ENCODE data around the gene KCNIP3. TPM values are rescaled to one million over a fixed set of nuclear protein-coding genes. Genes with fewer than 3 reads are reported as not detected.

The KCNIP3 gene
- total RNA-seq, 4 donors from 2014 or later, result 5.2 to 20.4 (median 11.4) TPM

DNA sequence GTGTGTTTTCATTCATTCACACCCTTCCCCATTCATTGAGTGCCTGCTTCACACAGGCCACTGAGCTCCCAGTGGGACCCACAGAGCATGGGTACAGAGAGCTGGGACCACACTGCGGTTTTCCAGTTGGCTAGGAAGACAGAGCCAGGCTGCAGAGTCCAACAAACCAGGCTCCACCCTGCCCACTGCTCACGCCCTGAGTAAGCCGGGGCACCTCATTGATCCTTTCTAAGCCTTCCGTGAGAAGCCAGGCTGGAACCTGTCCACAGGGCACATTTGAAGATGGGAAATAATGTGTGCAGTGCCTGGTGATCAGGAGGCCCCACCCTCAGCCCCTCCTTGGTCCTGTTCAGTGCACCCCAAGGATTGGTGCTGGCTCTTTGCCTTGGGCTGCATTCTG lies 13.5 kb downstream of the KCNIP3 start:
- intact Hi-C loops (cut with DNase I; ENCODE audit: low total_unique reads), result loop anchor here (10.0 kb wide), 1 partner anchor 76 kb away; no protein-coding TSS in a partner anchor
- no peak overlapping the region for H3K4me3 ChIP-seq (ENCODE audit: low read depth, poor library complexity, severe bottlenecking)
- TF ChIP-seq, protein P1, sequence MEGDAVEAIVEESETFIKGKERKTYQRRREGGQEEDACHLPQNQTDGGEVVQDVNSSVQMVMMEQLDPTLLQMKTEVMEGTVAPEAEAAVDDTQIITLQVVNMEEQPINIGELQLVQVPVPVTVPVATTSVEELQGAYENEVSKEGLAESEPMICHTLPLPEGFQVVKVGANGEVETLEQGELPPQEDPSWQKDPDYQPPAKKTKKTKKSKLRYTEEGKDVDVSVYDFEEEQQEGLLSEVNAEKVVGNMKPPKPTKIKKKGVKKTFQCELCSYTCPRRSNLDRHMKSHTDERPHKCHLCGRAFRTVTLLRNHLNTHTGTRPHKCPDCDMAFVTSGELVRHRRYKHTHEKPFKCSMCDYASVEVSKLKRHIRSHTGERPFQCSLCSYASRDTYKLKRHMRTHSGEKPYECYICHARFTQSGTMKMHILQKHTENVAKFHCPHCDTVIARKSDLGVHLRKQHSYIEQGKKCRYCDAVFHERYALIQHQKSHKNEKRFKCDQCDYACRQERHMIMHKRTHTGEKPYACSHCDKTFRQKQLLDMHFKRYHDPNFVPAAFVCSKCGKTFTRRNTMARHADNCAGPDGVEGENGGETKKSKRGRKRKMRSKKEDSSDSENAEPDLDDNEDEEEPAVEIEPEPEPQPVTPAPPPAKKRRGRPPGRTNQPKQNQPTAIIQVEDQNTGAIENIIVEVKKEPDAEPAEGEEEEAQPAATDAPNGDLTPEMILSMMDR (IDR thresholded peaks at IDR 0.05), result no peak
- TF ChIP-seq POLR2A (IDR thresholded peaks at IDR 0.05), result no peak
- 33 to 38% methylated on average over 2 to 4 of the region's 4 CpGs for WGBS, 2 donors
- DNase-seq (ENCODE audit: low spot score in 2 of 2), result no peak

DNA sequence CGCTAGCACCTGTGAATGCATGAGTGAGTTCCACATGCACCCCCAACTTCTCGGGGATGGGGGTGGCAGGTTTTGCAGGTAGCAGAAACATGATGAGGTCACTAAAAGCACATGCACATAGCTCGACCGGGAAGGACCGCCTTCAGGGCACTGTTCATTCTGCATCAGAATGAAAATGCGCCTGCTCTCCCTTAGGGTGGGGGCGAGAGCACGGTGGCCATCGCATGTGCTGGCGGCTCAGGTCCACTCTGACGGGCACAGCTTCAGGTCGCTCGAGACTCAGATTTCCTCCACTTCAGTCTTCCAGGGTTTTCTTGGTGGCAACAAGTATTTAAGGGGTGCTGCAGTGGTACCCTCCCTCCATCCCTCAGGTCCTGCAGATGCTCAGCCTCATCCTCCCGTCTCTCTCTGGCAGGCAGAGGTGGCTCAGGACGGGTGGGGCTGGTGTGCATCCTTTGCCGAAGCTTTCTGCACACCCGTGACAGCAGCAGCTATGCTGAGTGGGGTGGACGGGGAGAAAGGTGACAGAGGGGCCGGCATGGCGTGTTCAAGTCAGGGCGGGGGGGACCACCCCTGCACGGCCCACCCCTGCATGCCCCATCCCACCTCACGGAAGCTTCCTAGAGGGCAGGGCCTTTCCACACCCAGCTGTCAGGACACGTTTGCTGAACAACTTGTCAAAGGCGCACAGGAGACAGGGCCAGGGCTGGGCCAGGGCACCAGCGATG lies 14.8 kb downstream of the KCNIP3 start:
- H3K4me3 ChIP-seq (ENCODE audit: low read depth, poor library complexity, severe bottlenecking), result no peak overlapping the region
- intact Hi-C loops (cut with DNase I; ENCODE audit: low total_unique reads), result loop anchor here (10.0 kb wide), 1 partner anchor 77 kb away; no protein-coding TSS in a partner anchor
- DNase-seq (ENCODE audit: low spot score in 2 of 2), result no peak
- TF ChIP-seq POLR2A (IDR thresholded peaks at IDR 0.05), result no peak
- TF ChIP-seq, protein P1 (IDR thresholded peaks at IDR 0.05), result no peak
- 78 to 84% methylated on average over 25 to 26 of the region's 26 CpGs for WGBS, 2 donors

GRCh38 chr2:95312543-95313201 lies 15.5 kb downstream of the KCNIP3 start:
- WGBS, 2 donors, result 88 to 93% methylated on average over 24 of the region's 24 CpGs
- H3K4me3 ChIP-seq (ENCODE audit: low read depth, poor library complexity, severe bottlenecking), result no peak overlapping the region
- DNase-seq (ENCODE audit: low spot score in 2 of 2), result no peak
- intact Hi-C loops (cut with DNase I; ENCODE audit: low total_unique reads), result loop anchor here (10.0 kb wide), 1 partner anchor 78 kb away; no protein-coding TSS in a partner anchor
- TF ChIP-seq, protein P1 (IDR thresholded peaks at IDR 0.05), result no peak
- no peak for TF ChIP-seq POLR2A (IDR thresholded peaks at IDR 0.05)

- no peak for TF ChIP-seq POLR2A (IDR thresholded peaks at IDR 0.05)
- intact Hi-C loops (cut with DNase I; ENCODE audit: low total_unique reads), result loop anchor here (10.0 kb wide), 1 partner anchor 79 kb away; no protein-coding TSS in a partner anchor
- H3K4me3 ChIP-seq (ENCODE audit: low read depth, poor library complexity, severe bottlenecking), result no peak overlapping the region
- DNase-seq (ENCODE audit: low spot score in 2 of 2), result no peak
- 71 to 77% methylated on average over 15 to 16 of the region's 16 CpGs for WGBS, 2 donors
Measured at GRCh38 chr2:95313296-95314131, 16.4 kb downstream of the KCNIP3 start.

DNA sequence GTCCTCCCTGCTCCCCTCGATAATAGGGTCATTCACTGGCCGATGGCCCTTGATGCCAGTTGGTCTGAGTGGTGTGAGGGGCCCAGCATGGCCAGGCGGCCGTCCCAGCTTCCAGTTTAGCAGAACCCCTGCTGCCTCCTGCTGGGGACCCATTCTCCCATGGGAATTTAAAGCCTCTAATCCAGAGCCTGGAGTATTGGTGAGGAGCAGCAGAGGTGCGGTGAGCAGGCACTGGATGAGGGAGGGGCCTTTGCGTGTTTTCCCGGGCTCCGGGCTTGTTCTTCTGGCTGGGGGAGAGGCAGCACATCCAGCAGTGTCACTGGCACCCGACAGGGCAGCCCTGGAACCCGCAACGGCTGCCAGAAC lies 17.4 kb downstream of the KCNIP3 start:
- DNase-seq (ENCODE audit: low spot score in 2 of 2), result no peak
- 55 to 79% methylated on average over 4 to 11 of the region's 11 CpGs for WGBS, 2 donors
- no peak for TF ChIP-seq POLR2A (IDR thresholded peaks at IDR 0.05)
- TF ChIP-seq, protein P1 (IDR thresholded peaks at IDR 0.05), result no peak
- no peak overlapping the region for H3K4me3 ChIP-seq (ENCODE audit: low read depth, poor library complexity, severe bottlenecking)
- intact Hi-C loops (cut with DNase I; ENCODE audit: low total_unique reads), result loop anchor here (10.0 kb wide), 1 partner anchor 80 kb away; no protein-coding TSS in a partner anchor

All from lower leg skin (tissue), 4 donors.